Measurements from ENCODE around the gene SPATA33.
A peak's percentile ranks its signal among the peaks of the same experiment; 100 is the strongest.

SPATA33 gene

GRCh38 chr16:89643769-89644300 is 13.8 kb upstream of the SPATA33 start:
- Histone ChIP-seq H3K36me3 (ENCODE audit: control insufficient read depth in 2 of 2, insufficient read depth in 2 of 2, low read length in 2 of 2) (peaks cover 20 to 26% of the 10 kb centered on the region in 2 donors), H3K27me3 (ENCODE audit: control insufficient read depth in 2 of 2, insufficient read depth in 2 of 2, low read length in 2 of 2) (peaks cover 0 to 2% of the 10 kb centered on the region in 2 donors), H3K27ac (ENCODE audit: low read depth in 2 of 2, low read length in 2 of 2) (no peak overlapping the region)

DNA sequence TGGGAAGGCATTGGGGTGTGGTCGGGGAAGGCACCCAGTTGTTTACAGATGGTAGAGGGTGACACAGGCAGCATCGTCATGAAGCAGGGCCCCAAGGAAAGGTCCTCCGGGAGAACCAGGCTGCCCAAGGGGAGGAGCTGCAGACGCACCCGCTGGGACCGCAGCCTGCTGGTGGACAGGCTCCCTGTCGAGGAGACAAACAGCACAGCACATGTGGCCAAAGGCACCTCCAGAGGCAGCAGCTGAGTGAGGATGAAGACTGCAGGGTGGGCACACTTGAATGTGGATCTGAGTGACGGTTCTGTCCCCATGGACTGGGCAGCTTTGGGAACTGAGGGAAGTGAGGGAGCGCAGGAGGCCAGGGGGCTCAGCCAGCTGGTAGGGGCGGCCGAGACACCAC is 12.5 kb upstream of the SPATA33 start:
- H3K9ac ChIP-seq (ENCODE audit: low read depth in 1 of 2, low read length in 2 of 2), result no peak overlapping the region
- H3K4me3 ChIP-seq (ENCODE audit: low read length in 2 of 2), result no peak overlapping the region
- H3K36me3 ChIP-seq (ENCODE audit: control insufficient read depth in 2 of 2, insufficient read depth in 2 of 2, low read length in 2 of 2), result peaks cover 25 to 29% of the 10 kb centered on the region in 2 donors
- H3K9me3 ChIP-seq (ENCODE audit: control insufficient read depth in 2 of 2, low read length in 2 of 2), result no peaks in the 10 kb centered on the region
- no peak overlapping the region for H3K27ac ChIP-seq (ENCODE audit: low read depth in 2 of 2, low read length in 2 of 2)
- H3K4me1 ChIP-seq (ENCODE audit: control insufficient read depth in 2 of 2, insufficient read depth in 2 of 2, low read length in 2 of 2), result no peaks in the 10 kb centered on the region
- peaks cover 0 to 1% of the 10 kb centered on the region in 2 donors for H3K27me3 ChIP-seq (ENCODE audit: control insufficient read depth in 2 of 2, insufficient read depth in 2 of 2, low read length in 2 of 2)

More at GRCh38 chr16:89643769-89644300, 13.8 kb upstream of the SPATA33 start:
- no peak overlapping the region for H3K9ac ChIP-seq (ENCODE audit: low read depth in 1 of 2, low read length in 2 of 2)
- no peaks in the 10 kb centered on the region for H3K9me3 ChIP-seq (ENCODE audit: control insufficient read depth in 2 of 2, low read length in 2 of 2)
- no peaks in the 10 kb centered on the region for H3K4me1 ChIP-seq (ENCODE audit: control insufficient read depth in 2 of 2, insufficient read depth in 2 of 2, low read length in 2 of 2)
- H3K4me3 ChIP-seq (ENCODE audit: low read length in 2 of 2), result no peak overlapping the region

DNA sequence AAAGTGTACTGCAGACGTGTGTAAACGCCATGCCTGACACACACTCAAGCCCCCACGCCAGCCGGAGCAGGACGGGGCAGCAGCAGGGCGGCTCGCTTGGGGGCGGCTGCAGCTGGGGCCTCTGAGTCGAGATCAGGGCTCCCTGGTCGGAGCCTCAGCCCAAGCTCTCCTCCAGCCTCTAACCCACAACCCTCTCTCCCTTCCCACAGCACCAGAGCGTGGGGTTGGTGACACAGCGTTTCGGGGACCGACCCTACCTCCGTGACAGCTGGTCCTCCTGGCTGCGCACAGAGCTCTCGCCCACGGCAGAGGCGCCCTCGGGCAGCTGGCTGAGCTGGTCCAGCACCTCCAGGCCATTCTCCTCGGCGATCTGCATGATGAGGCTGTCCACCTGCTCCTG is 11.4 kb upstream of the SPATA33 start:
- peaks cover 25 to 37% of the 10 kb centered on the region in 2 donors for H3K36me3 ChIP-seq (ENCODE audit: control insufficient read depth in 2 of 2, insufficient read depth in 2 of 2, low read length in 2 of 2)
- no peak overlapping the region for H3K9ac ChIP-seq (ENCODE audit: low read depth in 1 of 2, low read length in 2 of 2)
- no peak overlapping the region for H3K4me3 ChIP-seq (ENCODE audit: low read length in 2 of 2)
- no peak overlapping the region for H3K27ac ChIP-seq (ENCODE audit: low read depth in 2 of 2, low read length in 2 of 2)
- H3K27me3 ChIP-seq (ENCODE audit: control insufficient read depth in 2 of 2, insufficient read depth in 2 of 2, low read length in 2 of 2), result no peaks in the 10 kb centered on the region
- H3K9me3 ChIP-seq (ENCODE audit: control insufficient read depth in 2 of 2, low read length in 2 of 2), result no peaks in the 10 kb centered on the region
- H3K4me1 ChIP-seq (ENCODE audit: control insufficient read depth in 2 of 2, insufficient read depth in 2 of 2, low read length in 2 of 2), result no peaks in the 10 kb centered on the region

DNA sequence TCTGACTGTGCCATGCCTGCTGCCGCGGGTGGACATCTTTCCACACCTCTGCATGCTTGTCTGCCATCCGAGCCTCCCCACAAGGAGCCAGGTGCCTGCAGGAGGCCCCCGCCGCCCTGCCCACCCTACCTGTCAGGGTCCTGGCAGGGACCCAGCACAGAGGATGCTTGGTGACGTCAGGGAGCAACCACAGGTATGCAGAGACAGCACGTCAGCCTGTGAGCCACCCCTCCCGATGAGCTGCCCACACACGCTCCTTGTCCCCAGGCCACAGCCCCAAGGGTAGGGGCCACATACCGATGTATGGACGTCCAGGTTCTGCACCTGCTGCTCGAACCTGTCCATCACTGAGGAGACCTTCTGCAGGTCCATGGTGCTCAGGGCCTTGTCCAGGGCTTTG is 10.7 kb upstream of the SPATA33 start:
- Histone ChIP-seq H3K27me3 (ENCODE audit: control insufficient read depth in 2 of 2, insufficient read depth in 2 of 2, low read length in 2 of 2) (no peaks in the 10 kb centered on the region), H3K36me3 (ENCODE audit: control insufficient read depth in 2 of 2, insufficient read depth in 2 of 2, low read length in 2 of 2) (peaks cover 25 to 43% of the 10 kb centered on the region in 2 donors), H3K4me3 (ENCODE audit: low read length in 2 of 2) (no peak overlapping the region), H3K9me3 (ENCODE audit: control insufficient read depth in 2 of 2, low read length in 2 of 2) (no peaks in the 10 kb centered on the region), H3K4me1 (ENCODE audit: control insufficient read depth in 2 of 2, insufficient read depth in 2 of 2, low read length in 2 of 2) (no peaks in the 10 kb centered on the region), H3K27ac (ENCODE audit: low read depth in 2 of 2, low read length in 2 of 2) (no peak overlapping the region), H3K9ac (ENCODE audit: low read depth in 1 of 2, low read length in 2 of 2) (no peak overlapping the region)

GRCh38 chr16:89651584-89651983 is 6.1 kb upstream of the SPATA33 start:
- H3K36me3 ChIP-seq (ENCODE audit: control insufficient read depth in 2 of 2, insufficient read depth in 2 of 2, low read length in 2 of 2), result peaks cover 14 to 29% of the 10 kb centered on the region in 2 donors
- H3K27me3 ChIP-seq (ENCODE audit: control insufficient read depth in 2 of 2, insufficient read depth in 2 of 2, low read length in 2 of 2), result no peaks in the 10 kb centered on the region
- no peak overlapping the region for H3K4me3 ChIP-seq (ENCODE audit: low read length in 2 of 2)
- H3K27ac ChIP-seq (ENCODE audit: low read depth in 2 of 2, low read length in 2 of 2), result no peak overlapping the region
- H3K9me3 ChIP-seq (ENCODE audit: control insufficient read depth in 2 of 2, low read length in 2 of 2), result no peaks in the 10 kb centered on the region
- H3K9ac ChIP-seq (ENCODE audit: low read depth in 1 of 2, low read length in 2 of 2), result no peak overlapping the region
- peaks cover 3 to 4% of the 10 kb centered on the region in 2 donors for H3K4me1 ChIP-seq (ENCODE audit: control insufficient read depth in 2 of 2, insufficient read depth in 2 of 2, low read length in 2 of 2)

DNA sequence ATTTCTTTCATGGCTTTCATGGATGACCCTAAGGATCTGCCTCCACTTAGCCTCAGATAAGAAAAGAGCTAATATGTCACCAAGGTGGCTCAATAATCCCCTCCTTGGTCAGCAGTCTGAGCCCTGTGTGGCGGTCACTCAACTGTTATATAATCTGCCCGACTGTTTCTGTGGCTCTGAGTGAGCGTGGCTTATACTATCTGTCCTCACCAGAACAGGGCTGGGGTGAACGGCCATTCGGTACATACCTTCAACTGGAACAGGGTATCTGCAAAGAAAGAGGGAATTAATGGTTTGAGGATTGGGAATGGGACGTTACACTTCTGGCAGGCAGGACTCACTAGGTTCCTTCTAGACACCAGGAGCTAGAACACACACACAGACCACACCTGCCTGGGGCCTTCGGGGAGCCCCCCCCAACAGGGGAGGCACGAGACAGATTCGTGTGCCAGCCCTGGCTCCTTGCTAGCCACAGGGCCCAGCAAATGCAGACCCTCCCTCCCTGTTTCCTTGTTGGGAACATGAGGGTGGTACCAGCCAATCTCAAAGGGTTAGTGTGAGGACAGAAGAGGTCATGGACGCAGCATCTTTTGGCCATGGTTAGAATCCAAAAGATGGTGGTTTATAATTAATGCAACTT is 3.9 kb upstream of the SPATA33 start:
- Histone ChIP-seq H3K4me1 (ENCODE audit: control insufficient read depth in 2 of 2, insufficient read depth in 2 of 2, low read length in 2 of 2) (peaks cover 12% of the 10 kb centered on the region in 2 donors), H3K27ac (ENCODE audit: low read depth in 2 of 2, low read length in 2 of 2) (no peak overlapping the region), H3K27me3 (ENCODE audit: control insufficient read depth in 2 of 2, insufficient read depth in 2 of 2, low read length in 2 of 2) (no peaks in the 10 kb centered on the region), H3K9ac (ENCODE audit: low read depth in 1 of 2, low read length in 2 of 2) (no peak overlapping the region), H3K4me3 (ENCODE audit: low read length in 2 of 2) (no peak overlapping the region), H3K36me3 (ENCODE audit: control insufficient read depth in 2 of 2, insufficient read depth in 2 of 2, low read length in 2 of 2) (peaks cover 8 to 20% of the 10 kb centered on the region in 2 donors), H3K9me3 (ENCODE audit: control insufficient read depth in 2 of 2, low read length in 2 of 2) (no peaks in the 10 kb centered on the region)

DNA sequence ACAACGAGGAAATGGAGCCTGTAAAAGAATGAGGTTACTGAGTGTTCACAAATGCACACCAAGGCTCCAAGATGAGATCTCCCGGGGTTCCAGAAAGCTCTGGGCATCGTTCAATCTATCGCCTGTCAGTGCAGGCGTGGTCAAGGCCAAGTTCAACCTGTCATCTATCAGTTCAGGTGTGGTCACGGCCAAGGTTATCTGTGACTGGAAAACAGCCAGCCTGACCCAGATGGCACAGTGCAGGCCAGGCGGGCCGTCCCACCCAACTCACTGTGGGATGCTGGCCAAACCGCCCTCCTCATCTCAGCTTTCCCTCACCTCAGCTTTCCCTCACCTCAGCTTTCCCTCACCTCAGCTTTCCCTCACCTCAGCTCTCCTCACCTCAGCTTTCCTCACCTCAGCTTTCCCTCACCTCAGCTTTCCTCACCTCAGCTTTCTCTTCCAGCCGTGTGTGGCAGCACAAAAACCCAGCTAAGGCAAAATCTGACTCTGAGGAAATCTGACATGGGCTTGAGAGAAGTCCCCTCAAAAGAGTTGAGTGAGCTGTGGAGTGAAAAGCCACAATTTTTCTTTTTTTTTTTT is 2.5 kb upstream of the SPATA33 start:
- no peak overlapping the region for H3K27ac ChIP-seq (ENCODE audit: low read depth in 2 of 2, low read length in 2 of 2)
- H3K4me3 ChIP-seq (ENCODE audit: low read length in 2 of 2), result no peak overlapping the region
- no peaks in the 10 kb centered on the region for H3K9me3 ChIP-seq (ENCODE audit: control insufficient read depth in 2 of 2, low read length in 2 of 2)
- H3K36me3 ChIP-seq (ENCODE audit: control insufficient read depth in 2 of 2, insufficient read depth in 2 of 2, low read length in 2 of 2), result peaks cover 4 to 17% of the 10 kb centered on the region in 2 donors
- no peak overlapping the region for H3K9ac ChIP-seq (ENCODE audit: low read depth in 1 of 2, low read length in 2 of 2)
- no peaks in the 10 kb centered on the region for H3K27me3 ChIP-seq (ENCODE audit: control insufficient read depth in 2 of 2, insufficient read depth in 2 of 2, low read length in 2 of 2)
- H3K4me1 ChIP-seq (ENCODE audit: control insufficient read depth in 2 of 2, insufficient read depth in 2 of 2, low read length in 2 of 2), result peaks cover 12 to 13% of the 10 kb centered on the region in 2 donors

- Histone ChIP-seq H3K27ac (ENCODE audit: low read depth in 2 of 2, low read length in 2 of 2) (peak overlapping the region in 1 of 2 donors; percentile 86), H3K9me3 (ENCODE audit: control insufficient read depth in 2 of 2, low read length in 2 of 2) (no peaks in the 10 kb centered on the region), H3K4me1 (ENCODE audit: control insufficient read depth in 2 of 2, insufficient read depth in 2 of 2, low read length in 2 of 2) (peaks cover 12 to 13% of the 10 kb centered on the region in 2 donors), H3K9ac (ENCODE audit: low read depth in 1 of 2, low read length in 2 of 2) (peak overlapping the region in 1 of 2 donors; percentile 91), H3K27me3 (ENCODE audit: control insufficient read depth in 2 of 2, insufficient read depth in 2 of 2, low read length in 2 of 2) (no peaks in the 10 kb centered on the region), H3K36me3 (ENCODE audit: control insufficient read depth in 2 of 2, insufficient read depth in 2 of 2, low read length in 2 of 2) (peaks cover 4 to 21% of the 10 kb centered on the region in 2 donors), H3K4me3 (ENCODE audit: low read length in 2 of 2) (peak overlapping the region; percentile 95)
These were observed 1.1 kb upstream of the SPATA33 start for GRCh38 chr16:89656435-89657121.

- H3K9ac ChIP-seq (ENCODE audit: low read depth in 1 of 2, low read length in 2 of 2), result peak overlapping the region; percentile 91 to 96
- peak overlapping the region; percentile 84 to 86 for H3K27ac ChIP-seq (ENCODE audit: low read depth in 2 of 2, low read length in 2 of 2)
- H3K4me3 ChIP-seq (ENCODE audit: low read length in 2 of 2), result peak overlapping the region; percentile 95
- H3K9me3 ChIP-seq (ENCODE audit: control insufficient read depth in 2 of 2, low read length in 2 of 2), result no peaks in the 10 kb centered on the region
- peaks cover 0 to 17% of the 10 kb centered on the region in 2 donors for H3K36me3 ChIP-seq (ENCODE audit: control insufficient read depth in 2 of 2, insufficient read depth in 2 of 2, low read length in 2 of 2)
- no peaks in the 10 kb centered on the region for H3K27me3 ChIP-seq (ENCODE audit: control insufficient read depth in 2 of 2, insufficient read depth in 2 of 2, low read length in 2 of 2)
- H3K4me1 ChIP-seq (ENCODE audit: control insufficient read depth in 2 of 2, insufficient read depth in 2 of 2, low read length in 2 of 2), result peaks cover 12 to 13% of the 10 kb centered on the region in 2 donors
These were observed 714 bp downstream of the SPATA33 start for GRCh38 chr16:89658221-89658879.
